Astrocyte (in vitro differentiated cells and primary cell): ENCODE data around the gene SDHAF4. TPM values are rescaled to one million over a fixed set of nuclear protein-coding genes. Genes with fewer than 3 reads are reported as not detected.

ENCODE experiments used
- DNase-seq: peaks from one replicate; pipeline ENCODE4 v3.0.0-alpha.2; 2010; ENCODE audit warnings: low read depth
- FAIRE-seq: peaks from 2 replicates; lab custom pipeline; 2011; peaks lifted over from hg19 to GRCh38; lab: Jason Lieb, UNC
- H2AFZ ChIP-seq: 2 replicates; pipeline ENCODE4 v1.6.0; 2012; ENCODE audit warnings: low read depth, low read length, inconsistent platforms
- H3K27ac ChIP-seq: 2 replicates; pipeline ENCODE4 v1.5.1; 2011; ENCODE audit warnings: low read depth, low read length, inconsistent platforms
- H3K27me3 ChIP-seq: 2 replicates; pipeline ENCODE4 v1.6.0; 2011; ENCODE audit warnings: low read length, inconsistent platforms; ENCODE audit not compliant: insufficient read depth
- H3K36me3 ChIP-seq: 2 replicates; pipeline ENCODE4 v1.5.1; 2011; ENCODE audit warnings: low read length, inconsistent platforms; ENCODE audit not compliant: insufficient read depth
- H3K4me1 ChIP-seq: 2 replicates; pipeline ENCODE4 v1.5.1; 2011; ENCODE audit warnings: low read length, inconsistent platforms; ENCODE audit not compliant: insufficient read depth
- H3K4me2 ChIP-seq: 2 replicates; pipeline ENCODE4 v1.6.0; 2012; ENCODE audit warnings: low read length, inconsistent platforms
- H3K4me3 ChIP-seq: 2 replicates; pipeline ENCODE4 v1.5.1; 2011; ENCODE audit warnings: low read depth, mild to moderate bottlenecking, low read length, inconsistent platforms; ENCODE audit not compliant: insufficient read depth
- H3K79me2 ChIP-seq: 2 replicates; pipeline ENCODE4 v1.6.0; 2012; ENCODE audit warnings: mild to moderate bottlenecking, low read length, inconsistent platforms; ENCODE audit not compliant: insufficient read depth
- H3K9ac ChIP-seq: 2 replicates; pipeline ENCODE4 v1.6.0; 2012; ENCODE audit warnings: mild to moderate bottlenecking, low read length, inconsistent platforms
- H3K9me3 ChIP-seq: 2 replicates; pipeline ENCODE4 v1.5.1; 2012; ENCODE audit warnings: low read depth, mild to moderate bottlenecking, low read length, inconsistent platforms; ENCODE audit not compliant: insufficient read depth
- H4K20me1 ChIP-seq: 2 replicates; pipeline ENCODE4 v1.6.0; 2012; ENCODE audit warnings: low read length, inconsistent platforms; ENCODE audit not compliant: insufficient read depth
- H3K27ac Mint-ChIP-seq: one replicate; pipeline ENCODE4 v1.8.0; 2021; ENCODE audit warnings: mild to moderate bottlenecking, mixed read lengths; ENCODE audit not compliant: unreplicated experiment
- H3K27me3 Mint-ChIP-seq: one replicate; pipeline ENCODE4 v1.8.0; 2021; ENCODE audit warnings: low read depth, mixed read lengths; ENCODE audit not compliant: unreplicated experiment
- H3K36me3 Mint-ChIP-seq: one replicate; pipeline ENCODE4 v1.8.0; 2021; ENCODE audit warnings: low read depth, mixed read lengths; ENCODE audit not compliant: unreplicated experiment
- H3K4me1 Mint-ChIP-seq: one replicate; pipeline ENCODE4 v1.8.0; 2021; ENCODE audit warnings: low read depth, mixed read lengths; ENCODE audit not compliant: unreplicated experiment
- H3K4me3 Mint-ChIP-seq: one replicate; pipeline ENCODE4 v1.8.0; 2021; ENCODE audit warnings: mild to moderate bottlenecking, moderate library complexity, mixed read lengths; ENCODE audit not compliant: unreplicated experiment
- H3K9me3 Mint-ChIP-seq: one replicate; pipeline ENCODE4 v1.8.0; 2021; ENCODE audit warnings: mild to moderate bottlenecking, mixed read lengths; ENCODE audit not compliant: unreplicated experiment
- CTCF ChIP-seq: IDR thresholded peaks from 2 replicates; pipeline ENCODE4 v1.5.1; 2011; ENCODE audit warnings: low read depth, mild to moderate bottlenecking, inconsistent platforms, low read length, moderate library complexity; ENCODE audit not compliant: insufficient read depth
- EZH2 ChIP-seq: IDR thresholded peaks from 2 replicates; pipeline ENCODE4 v1.6.1; 2012; ENCODE audit warnings: mild to moderate bottlenecking, low read length, inconsistent platforms; ENCODE audit not compliant: insufficient read depth
- total RNA-seq: library from RNA; stranded (reverse); gene quantifications from 2 replicates; pipeline ENCODE4 v1.2.1, GENCODE V29; 2021

The SDHAF4 gene
- total RNA-seq, 1 donor from 2014 or later = 8.3 TPM

DNA sequence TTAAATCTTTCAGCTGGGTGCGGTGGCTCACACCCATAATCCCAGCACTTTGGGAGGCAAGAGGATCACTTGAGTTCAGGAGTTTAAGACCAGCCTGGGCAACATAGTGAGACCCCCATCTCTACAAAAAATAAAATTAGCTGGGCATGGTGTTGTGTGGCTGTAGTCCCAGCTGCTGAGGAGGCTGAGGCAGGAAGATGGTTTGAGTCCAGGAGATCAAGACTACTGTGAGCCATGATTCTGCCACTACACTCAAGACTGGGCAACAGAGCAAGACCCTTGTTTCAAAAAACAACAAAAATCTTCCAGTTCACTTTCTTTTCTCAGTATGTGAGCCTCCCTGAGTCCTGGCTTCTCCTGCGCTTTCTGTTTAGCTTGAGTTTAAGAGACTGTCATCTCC lies 7.9 kb downstream of the SDHAF4 start:
- H3K4me3 Mint-ChIP-seq = no peak overlapping the region
- TF ChIP-seq CTCF (no peak), EZH2 (no peak)
- H3K27ac Mint-ChIP-seq = no peak overlapping the region

DNA sequence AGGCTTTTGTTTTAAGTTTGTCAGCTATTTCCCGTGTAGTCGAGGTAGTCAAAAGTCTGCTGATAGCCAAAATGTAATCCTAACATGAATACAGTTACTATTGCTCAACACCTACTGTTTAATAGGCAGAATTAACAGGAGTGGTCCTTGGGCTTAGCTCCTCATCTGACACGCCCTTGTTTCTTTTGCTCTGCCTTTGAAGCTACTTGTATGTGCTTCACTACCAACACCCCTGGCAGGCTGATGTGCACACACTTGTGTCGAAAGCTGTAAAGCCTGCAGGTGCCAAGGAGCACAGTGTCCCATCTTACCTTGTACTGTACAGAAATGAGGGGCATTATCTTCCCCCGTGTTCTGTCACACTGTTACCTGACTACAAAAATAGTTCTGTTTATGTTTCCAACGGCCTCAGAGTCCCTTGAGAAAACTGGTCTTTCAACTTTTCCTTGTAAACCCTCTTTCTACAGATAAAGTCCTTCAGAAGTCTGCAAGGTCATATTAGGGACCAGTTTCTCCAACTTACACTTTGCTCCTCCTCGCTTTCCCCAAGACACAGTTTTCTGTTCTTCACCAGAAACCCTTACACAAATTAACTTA lies 9.3 kb downstream of the SDHAF4 start:
- FAIRE-seq (no peak), DNase-seq (no peak)
- no peak for TF ChIP-seq EZH2
- TF ChIP-seq CTCF = no peak
- H3K4me1 ChIP-seq = no peaks in the 10 kb centered on the region
- H3K9ac ChIP-seq = no peak overlapping the region
- no peaks in the 10 kb centered on the region for H3K36me3 ChIP-seq
- H3K9me3 Mint-ChIP-seq = no peaks in the 10 kb centered on the region
- no peaks in the 10 kb centered on the region for H3K36me3 Mint-ChIP-seq
- H3K4me1 Mint-ChIP-seq = no peaks in the 10 kb centered on the region
- H3K27ac Mint-ChIP-seq = no peak overlapping the region
- H3K4me3 ChIP-seq = no peak overlapping the region
- H4K20me1 ChIP-seq = no peaks in the 10 kb centered on the region
- no peaks in the 10 kb centered on the region for H3K9me3 ChIP-seq
- no peak overlapping the region for H3K27ac ChIP-seq
- H2AFZ ChIP-seq = no peak overlapping the region
- no peak overlapping the region for H3K4me3 Mint-ChIP-seq
- H3K79me2 ChIP-seq = no peaks in the 10 kb centered on the region
- no peak overlapping the region for H3K4me2 ChIP-seq
- H3K27me3 Mint-ChIP-seq = no peaks in the 10 kb centered on the region
- H3K27me3 ChIP-seq = no peaks in the 10 kb centered on the region

More for the DNA sequence above, 7.9 kb downstream of the SDHAF4 start:
- Histone ChIP-seq H3K27ac (no peak overlapping the region), H3K4me1 (no peaks in the 10 kb centered on the region), H3K36me3 (no peaks in the 10 kb centered on the region), H3K4me2 (no peak overlapping the region), H3K79me2 (no peaks in the 10 kb centered on the region), H3K4me3 (no peak overlapping the region), H2AFZ (no peak overlapping the region), H4K20me1 (no peaks in the 10 kb centered on the region), H3K9ac (no peak overlapping the region), H3K27me3 (no peaks in the 10 kb centered on the region), H3K9me3 (no peaks in the 10 kb centered on the region)
- no peak for DNase-seq
- Mint-ChIP-seq H3K36me3 (peaks cover 3% of the 10 kb centered on the region), H3K4me1 (no peaks in the 10 kb centered on the region), H3K27me3 (no peaks in the 10 kb centered on the region), H3K9me3 (no peaks in the 10 kb centered on the region)
- no peak for FAIRE-seq

DNA sequence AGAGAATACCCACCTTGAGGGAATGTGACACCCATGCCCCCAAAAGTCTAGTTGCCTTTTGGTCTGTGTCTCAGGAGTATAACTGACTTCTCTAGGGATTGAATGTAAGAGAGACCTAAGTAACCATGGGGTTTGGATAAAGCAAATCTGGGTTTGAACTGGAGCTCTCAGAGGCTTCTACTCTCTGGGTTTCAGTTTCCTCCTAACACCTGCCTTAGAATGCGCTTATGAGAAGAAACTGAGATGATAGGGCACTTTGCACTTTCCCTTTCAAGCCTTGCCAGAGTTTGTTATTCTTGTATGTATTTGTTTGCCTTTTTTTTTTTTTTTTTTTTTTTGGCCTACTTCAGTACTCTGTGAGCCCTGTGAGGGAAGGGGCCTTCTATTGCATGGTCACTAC lies 19.4 kb downstream of the SDHAF4 start:
- Mint-ChIP-seq H3K27ac (no peak overlapping the region), H3K4me1 (no peaks in the 10 kb centered on the region), H3K36me3 (peaks cover 8% of the 10 kb centered on the region), H3K9me3 (no peaks in the 10 kb centered on the region), H3K27me3 (no peaks in the 10 kb centered on the region), H3K4me3 (no peak overlapping the region)
- FAIRE-seq (no peak), DNase-seq (no peak)
- Histone ChIP-seq H3K9ac (no peak overlapping the region), H2AFZ (no peak overlapping the region), H3K4me2 (no peak overlapping the region), H3K27me3 (no peaks in the 10 kb centered on the region), H4K20me1 (no peaks in the 10 kb centered on the region), H3K27ac (no peak overlapping the region), H3K9me3 (no peaks in the 10 kb centered on the region), H3K4me1 (no peaks in the 10 kb centered on the region), H3K79me2 (no peaks in the 10 kb centered on the region), H3K36me3 (no peaks in the 10 kb centered on the region), H3K4me3 (no peak overlapping the region)
- TF ChIP-seq CTCF = no peak
- TF ChIP-seq EZH2 = no peak
